Fibroblast of villous mesenchyme (primary cell): ENCODE results near the gene FBXO9. TPM values are rescaled to one million over a fixed set of nuclear protein-coding genes. Genes with fewer than 3 reads are reported as not detected.

Experiments used
- DNase-seq: peaks from one replicate; pipeline ENCODE4 v3.0.0-alpha.2; 2010; ENCODE audit warnings: low read depth
- H3K4me3 ChIP-seq: 2 replicates; pipeline ENCODE4 v1.5.1; 2011; ENCODE audit warnings: low read depth, mild to moderate bottlenecking, low read length
- total RNA-seq: library from RNA; depleted of rRNA; stranded (reverse); fragments of >200 nt; gene quantifications from 2 replicates; pipeline ENCODE4 v1.2.3, GENCODE V29; 2012
- TF ChIP-seq, protein P1 (sequence below): IDR thresholded peaks from 2 replicates; pipeline ENCODE4 v1.5.1; 2012; ENCODE audit warnings: low read depth, mild to moderate bottlenecking, low read length; ENCODE audit not compliant: insufficient read depth

Gene FBXO9
- total RNA-seq, 1 donor = 55.3 TPM

DNA sequence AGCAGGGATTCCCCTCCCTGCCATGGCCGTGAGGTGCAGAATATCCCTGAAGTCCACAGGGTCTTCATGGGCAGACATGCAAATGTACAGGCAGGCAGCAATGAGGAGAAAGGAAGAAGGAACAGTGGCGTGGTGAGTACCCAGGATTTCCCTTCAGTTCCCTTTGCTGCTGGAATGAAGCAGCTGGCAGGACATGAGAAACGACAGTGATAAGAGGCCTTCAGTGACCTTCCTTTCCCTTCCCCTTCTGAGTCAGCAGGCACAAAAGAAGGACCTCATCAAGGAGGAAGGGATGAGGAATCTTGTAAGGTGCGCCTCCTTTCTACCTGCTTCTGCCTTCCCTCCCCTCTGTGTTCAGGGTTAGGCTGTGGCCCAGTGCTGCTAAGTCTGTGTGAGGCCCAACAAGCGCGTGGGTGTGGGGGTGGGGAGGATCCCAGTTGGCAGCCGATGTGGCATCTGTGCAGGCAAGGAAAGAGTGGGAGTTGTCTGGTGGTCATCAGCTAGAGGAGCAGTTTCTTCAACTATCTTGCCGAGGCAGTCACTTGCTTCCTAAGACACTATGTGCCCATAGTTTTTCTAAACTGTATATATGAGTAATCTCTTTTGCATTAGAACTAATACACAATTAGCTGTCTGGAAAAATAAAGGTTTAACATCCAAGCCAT, 29.5 kb upstream of the FBXO9 start:
- TF ChIP-seq, protein P1, sequence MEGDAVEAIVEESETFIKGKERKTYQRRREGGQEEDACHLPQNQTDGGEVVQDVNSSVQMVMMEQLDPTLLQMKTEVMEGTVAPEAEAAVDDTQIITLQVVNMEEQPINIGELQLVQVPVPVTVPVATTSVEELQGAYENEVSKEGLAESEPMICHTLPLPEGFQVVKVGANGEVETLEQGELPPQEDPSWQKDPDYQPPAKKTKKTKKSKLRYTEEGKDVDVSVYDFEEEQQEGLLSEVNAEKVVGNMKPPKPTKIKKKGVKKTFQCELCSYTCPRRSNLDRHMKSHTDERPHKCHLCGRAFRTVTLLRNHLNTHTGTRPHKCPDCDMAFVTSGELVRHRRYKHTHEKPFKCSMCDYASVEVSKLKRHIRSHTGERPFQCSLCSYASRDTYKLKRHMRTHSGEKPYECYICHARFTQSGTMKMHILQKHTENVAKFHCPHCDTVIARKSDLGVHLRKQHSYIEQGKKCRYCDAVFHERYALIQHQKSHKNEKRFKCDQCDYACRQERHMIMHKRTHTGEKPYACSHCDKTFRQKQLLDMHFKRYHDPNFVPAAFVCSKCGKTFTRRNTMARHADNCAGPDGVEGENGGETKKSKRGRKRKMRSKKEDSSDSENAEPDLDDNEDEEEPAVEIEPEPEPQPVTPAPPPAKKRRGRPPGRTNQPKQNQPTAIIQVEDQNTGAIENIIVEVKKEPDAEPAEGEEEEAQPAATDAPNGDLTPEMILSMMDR = no peak

DNA sequence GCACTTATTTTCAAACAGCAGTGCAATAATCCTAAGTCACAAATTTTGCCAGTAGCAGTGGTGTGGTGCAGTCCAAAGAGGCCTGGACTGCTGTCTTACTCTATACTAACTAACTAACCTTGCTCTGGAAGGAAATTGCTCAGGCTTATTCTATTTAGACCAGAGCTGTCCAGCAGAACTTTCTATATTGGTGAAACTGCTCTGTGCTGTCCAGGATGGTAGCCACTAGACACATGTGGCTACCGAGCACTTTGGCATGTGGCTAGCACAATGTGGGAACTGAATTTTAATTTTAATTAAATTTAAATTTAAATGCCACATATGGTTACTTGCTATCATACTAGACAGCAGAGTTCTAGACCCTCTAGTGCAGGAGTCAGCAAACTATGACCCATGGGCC, 27.1 kb upstream of the FBXO9 start:
- no peak for DNase-seq
- TF ChIP-seq, protein P1 = no peak
- no peak overlapping the region for H3K4me3 ChIP-seq

More for the DNA sequence above, 29.5 kb upstream of the FBXO9 start:
- DNase-seq = no peak
- H3K4me3 ChIP-seq = no peak overlapping the region

DNA sequence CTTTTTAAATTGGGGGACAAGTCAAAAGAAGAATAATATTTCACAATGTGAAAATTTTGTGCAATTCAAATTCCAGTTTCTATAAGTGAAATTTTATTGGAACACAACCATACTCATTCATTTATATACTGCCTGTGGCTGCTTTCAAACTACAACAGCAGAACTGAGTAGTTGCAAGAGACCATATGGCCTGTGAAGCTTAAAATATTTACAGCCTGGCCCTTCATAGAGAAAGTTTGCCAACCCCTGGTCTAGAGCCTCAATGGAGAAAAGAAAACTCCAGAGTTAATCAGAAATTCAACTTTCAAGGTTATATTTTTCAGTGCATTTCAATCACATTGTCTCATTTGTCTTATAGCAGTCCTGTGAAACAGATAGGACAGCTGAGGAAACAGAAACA, 26.6 kb upstream of the FBXO9 start:
- DNase-seq = no peak
- TF ChIP-seq, protein P1 = no peak

DNA sequence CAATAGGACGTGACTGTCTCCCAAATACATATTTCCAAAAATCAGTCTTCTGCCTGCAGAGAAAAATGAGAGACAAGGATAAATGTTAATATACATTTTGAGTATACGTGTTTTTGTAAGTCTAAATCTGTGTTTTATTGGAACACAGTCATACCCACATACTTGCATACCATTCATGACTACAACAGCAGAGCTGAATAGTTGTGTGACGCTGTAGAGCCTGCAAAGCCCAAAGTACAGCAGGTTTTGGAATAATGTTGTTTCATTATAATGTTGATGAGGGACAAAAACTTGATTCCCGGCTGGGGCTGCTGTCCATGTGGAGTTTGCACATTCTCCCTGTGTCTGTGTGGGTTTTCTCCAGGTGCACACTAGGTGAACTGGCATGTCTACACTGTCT, 23.8 kb upstream of the FBXO9 start:
- no peak overlapping the region for H3K4me3 ChIP-seq
- no peak for DNase-seq
- TF ChIP-seq, protein P1 = no peak

More for the DNA sequence above, 26.6 kb upstream of the FBXO9 start:
- no peak overlapping the region for H3K4me3 ChIP-seq

DNA sequence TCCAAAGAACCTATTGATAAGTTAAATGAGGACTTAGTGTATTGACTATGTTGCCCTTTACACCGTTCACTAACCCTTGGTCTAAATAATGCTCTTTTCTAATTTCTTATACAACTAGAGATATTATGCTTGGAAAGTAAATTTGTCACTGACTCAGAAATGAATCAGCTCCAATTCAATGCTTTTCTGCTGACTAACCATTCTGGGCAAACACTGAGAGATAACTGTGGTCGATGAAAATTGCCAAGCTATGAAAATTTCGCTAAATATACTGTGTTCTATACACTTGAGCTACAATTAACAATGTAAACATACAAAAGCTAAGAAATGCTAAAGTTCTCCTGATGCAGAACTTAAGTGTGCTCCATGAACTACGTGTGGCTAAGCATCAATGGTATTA, 23.1 kb upstream of the FBXO9 start:
- TF ChIP-seq, protein P1 = no peak
- peak; percentile 83 for DNase-seq
- no peak overlapping the region for H3K4me3 ChIP-seq

DNA sequence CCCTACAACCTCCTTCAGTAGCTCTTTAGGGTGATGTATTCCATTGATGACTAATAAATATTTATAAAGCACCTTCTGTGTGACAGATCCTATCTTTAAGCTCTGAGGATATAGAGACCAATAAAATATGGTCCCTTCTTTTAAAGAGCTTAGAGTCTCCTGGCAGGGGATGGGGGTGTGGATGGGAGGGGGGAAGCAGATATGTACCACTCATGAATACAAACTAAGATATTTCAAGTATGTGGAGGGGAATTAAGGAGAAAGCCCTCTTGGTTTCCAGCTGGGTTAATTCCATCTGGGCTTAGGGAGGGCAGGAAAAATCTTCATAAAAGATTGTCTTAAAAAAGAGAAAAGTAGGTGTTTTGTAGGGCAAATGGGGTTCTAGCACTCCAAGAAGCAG, 21.6 kb upstream of the FBXO9 start:
- no peak overlapping the region for H3K4me3 ChIP-seq
- no peak for DNase-seq
- TF ChIP-seq, protein P1 = no peak

DNA sequence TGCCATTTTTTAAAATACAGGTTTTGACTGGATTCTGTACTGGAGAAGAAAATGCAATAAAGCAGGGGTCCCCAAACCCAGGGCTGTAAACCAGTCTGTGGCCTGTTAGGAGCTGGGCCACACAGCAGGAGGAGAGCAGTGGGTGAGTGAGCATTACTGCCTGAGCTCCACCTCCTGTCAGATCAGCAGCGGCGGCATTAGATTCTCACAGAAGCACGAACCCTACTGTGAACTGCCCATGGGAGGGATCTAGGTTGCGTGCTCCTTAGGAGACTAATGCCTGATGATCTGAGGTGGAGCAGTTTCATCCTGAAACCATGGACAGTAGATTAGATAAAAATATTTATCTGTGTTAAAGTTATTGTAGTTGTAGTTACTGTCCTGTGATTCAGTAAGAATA, 21.1 kb upstream of the FBXO9 start:
- DNase-seq = peak; percentile 41
- H3K4me3 ChIP-seq = no peak overlapping the region
- TF ChIP-seq, protein P1 = no peak
